CD1c-positive myeloid dendritic cell (primary cell): ENCODE measurements around the gene ANKRD40.

ENCODE experiments used
- DNase-seq: peaks from one replicate; pipeline ENCODE4 v3.0.0-alpha.2; 2016; ENCODE audit errors: extremely low spot score

Gene ANKRD40

DNA sequence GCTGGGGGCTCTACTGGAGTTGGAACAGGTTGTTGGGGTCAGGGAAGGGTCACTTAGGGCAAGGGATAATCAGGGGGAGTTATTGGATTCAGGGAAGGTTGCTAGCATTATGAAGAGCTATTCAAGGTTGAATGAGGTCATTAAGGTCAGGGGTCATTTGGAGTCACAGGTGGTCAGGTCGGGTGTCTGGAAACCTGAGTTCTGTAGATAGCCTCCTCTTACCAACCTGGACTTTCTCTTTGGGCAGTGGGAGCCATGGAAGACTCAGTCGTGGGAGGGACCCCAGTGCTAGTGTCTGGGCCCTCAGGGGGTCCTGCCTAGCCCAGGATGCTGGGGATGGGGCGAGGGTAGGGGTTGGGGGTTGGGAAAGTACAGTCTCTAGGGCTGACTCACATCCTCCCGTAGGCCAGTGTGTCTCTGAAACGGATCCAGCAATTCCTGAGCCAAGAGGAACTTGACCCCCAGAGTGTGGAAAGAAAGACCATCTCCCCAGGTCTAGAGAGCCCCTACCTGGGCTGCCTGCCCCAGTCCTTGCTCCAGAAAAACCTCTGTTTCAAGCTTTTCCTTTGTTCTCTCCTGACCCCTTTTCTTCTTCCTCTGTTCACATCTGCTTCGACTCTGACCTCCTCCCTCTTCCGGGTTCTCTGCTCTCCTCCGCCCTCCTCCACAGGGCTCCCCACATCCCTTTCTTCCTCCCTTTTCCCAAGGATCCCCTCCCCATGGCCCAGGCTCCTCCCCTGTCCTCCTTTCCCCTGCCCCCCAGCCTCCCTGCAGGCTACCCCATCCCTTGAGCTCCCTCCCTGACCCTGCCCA, 39.5 kb downstream of the ANKRD40 start:
- DNase-seq = no peak

GRCh38 chr17:50667259-50668024, 40.3 kb downstream of the ANKRD40 start:
- no peak for DNase-seq

- DNase-seq = no peak
Measured at GRCh38 chr17:50666316-50666715, 41.4 kb downstream of the ANKRD40 start.

DNA sequence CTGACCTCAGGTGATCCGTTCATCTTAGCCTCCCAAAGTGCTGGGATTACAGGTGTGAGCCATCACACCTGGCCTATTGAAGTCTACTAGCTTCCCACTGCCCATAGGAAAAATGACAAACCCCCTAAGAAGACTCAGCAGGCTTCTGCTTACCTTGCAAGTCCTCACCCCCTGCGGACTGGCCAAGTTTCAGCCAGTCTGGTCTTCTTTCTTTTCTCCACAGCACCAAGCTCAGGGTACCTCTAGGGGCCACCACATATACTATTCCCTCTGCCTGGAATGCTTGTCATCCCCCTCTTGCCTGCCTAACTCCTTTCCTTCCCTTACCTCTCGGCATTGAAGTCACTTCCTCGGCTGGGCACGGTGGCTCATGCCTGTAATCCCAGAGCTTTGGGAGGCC, 41.9 kb downstream of the ANKRD40 start:
- DNase-seq = no peak

GRCh38 chr17:50664788-50665458, 42.8 kb downstream of the ANKRD40 start:
- no peak for DNase-seq

DNA sequence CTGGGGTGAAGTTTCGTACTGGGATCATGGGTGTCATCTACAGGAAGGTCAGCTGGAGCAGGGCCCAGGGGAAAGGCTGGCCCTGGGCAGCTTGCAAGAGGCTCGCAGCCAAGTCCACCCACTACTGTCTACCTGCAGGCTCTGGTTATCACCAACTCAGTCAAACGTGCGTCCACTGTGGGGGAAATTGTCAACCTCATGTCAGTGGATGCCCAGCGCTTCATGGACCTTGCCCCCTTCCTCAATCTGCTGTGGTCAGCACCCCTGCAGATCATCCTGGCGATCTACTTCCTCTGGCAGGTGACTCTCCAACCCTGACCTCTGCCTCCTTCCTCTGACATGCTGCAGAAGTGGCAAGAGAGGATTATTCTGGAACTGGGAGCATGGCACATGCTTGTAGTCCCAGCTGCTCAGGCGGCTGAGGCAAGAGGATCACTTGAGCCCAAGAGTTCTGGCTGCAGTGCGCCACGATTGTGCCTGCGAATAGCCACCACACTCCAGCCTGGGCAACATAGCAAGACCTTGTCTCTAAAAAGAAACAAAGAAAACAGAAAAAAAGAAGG, 43.8 kb downstream of the ANKRD40 start:
- DNase-seq = no peak

DNA sequence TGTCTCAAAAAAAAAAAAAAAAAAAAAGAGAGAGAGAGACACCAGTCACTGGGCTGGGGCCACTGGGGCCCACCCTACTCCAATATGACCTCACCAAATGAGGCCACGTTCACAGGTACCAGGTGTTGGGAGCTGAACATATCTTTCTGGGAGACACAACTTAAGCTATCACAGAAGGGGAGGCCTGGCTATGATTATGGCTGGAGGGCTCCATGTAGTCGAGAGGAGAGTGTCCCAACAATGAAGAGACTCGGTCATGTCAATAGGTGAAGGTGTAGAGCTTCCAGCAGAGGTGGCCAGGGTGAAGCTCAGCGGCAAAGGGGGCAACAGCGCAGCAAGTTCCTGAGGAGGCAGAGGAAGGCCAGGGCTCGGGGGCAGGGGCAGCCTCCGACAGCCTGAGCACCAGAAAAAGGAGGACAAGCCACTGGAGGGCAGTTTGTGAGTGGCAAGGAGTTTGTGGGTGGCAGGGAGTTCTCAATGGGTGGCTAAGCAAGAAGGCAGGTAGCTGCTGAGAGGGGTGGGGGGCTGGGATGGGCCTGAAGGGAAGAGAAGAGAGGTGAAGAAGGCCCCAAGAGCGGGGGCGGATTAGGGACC, 45.0 kb downstream of the ANKRD40 start:
- no peak for DNase-seq

GRCh38 chr17:50661795-50662391, 45.8 kb downstream of the ANKRD40 start:
- DNase-seq = peak; percentile 37

DNA sequence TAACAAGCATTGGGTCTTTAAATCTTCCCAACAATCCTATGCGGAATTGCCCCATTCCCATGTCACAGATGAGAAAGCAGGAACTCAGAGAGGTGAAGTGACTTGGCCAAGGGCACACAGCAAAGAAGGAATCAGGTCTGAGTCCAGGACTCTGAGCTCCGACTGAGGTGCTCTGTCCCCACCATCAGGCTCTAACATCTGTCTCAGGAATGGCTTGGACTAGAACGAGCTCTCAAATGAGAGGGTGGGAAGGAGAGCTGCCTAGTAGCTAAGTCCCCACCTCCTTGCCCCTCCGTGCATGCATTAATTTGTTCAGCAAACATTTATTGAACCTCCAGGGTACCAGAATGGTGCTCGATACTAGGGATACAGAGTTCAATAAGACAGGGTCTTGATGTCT, 46.4 kb downstream of the ANKRD40 start:
- no peak for DNase-seq

DNA sequence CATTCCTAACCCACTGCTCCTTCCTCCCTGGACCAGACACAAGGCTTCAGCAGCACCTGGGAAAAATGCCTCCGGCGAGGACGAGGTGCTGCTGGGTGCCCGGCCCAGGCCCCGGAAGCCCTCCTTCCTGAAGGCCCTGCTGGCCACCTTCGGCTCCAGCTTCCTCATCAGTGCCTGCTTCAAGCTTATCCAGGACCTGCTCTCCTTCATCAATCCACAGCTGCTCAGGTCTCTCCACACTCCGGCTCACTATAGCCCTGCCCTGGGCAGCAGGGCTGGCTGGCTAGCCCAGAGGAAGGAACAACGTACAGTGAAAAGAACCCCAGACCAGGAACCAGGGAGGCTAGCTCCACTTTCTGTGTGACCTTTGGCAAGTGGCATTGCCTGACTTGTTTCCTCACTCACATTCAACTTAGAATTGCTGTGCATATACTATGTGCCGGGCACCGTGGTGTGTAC, 46.8 kb downstream of the ANKRD40 start:
- peak; percentile 23 for DNase-seq

GRCh38 chr17:50660042-50660886, 47.5 kb downstream of the ANKRD40 start:
- peak; percentile 26 for DNase-seq

DNA sequence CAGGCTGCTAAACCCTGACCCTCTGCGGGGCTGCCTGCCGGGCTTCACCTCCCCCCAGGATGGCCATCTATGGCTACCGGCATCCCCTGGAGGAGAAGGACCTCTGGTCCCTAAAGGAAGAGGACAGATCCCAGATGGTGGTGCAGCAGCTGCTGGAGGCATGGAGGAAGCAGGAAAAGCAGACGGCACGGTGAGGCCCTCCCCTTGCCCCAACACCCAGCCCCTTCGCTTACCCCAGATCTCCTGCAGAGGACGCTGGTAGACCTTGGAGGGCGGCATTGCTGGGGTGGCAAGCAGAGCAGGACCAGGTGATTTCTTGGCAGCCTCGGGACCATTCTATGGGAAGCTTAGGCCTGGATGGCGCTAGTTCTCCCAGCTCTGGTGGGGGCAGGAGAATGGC, 48.5 kb downstream of the ANKRD40 start:
- DNase-seq = no peak

GRCh38 chr17:50658616-50659015, 49.1 kb downstream of the ANKRD40 start:
- no peak for DNase-seq

GRCh38 chr17:50657627-50658026, 50.1 kb downstream of the ANKRD40 start:
- DNase-seq = no peak

GRCh38 chr17:50657054-50657453, 50.7 kb downstream of the ANKRD40 start:
- DNase-seq = no peak

GRCh38 chr17:50656509-50656908, 51.2 kb downstream of the ANKRD40 start:
- DNase-seq = no peak

GRCh38 chr17:50653738-50654137, 54.0 kb downstream of the ANKRD40 start:
- DNase-seq = no peak

DNA sequence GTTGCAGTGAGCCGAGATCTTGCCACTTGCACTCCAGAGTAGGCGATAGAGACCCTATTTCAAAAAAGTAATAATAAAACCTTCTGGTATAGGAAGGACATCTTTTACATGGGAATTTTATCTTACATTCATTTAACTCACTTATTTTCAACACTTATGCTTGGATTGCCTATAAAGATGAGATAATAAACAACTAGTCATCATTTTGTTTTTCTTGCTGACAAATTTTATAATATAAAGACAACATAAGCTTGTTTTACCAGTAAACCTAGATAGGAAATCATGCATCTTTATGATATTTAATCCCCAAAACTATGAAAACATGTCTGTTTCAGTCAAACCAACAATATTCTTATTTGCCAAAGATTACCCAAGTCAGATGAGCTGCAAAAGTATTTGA, 56.1 kb downstream of the ANKRD40 start:
- DNase-seq = no peak

DNA sequence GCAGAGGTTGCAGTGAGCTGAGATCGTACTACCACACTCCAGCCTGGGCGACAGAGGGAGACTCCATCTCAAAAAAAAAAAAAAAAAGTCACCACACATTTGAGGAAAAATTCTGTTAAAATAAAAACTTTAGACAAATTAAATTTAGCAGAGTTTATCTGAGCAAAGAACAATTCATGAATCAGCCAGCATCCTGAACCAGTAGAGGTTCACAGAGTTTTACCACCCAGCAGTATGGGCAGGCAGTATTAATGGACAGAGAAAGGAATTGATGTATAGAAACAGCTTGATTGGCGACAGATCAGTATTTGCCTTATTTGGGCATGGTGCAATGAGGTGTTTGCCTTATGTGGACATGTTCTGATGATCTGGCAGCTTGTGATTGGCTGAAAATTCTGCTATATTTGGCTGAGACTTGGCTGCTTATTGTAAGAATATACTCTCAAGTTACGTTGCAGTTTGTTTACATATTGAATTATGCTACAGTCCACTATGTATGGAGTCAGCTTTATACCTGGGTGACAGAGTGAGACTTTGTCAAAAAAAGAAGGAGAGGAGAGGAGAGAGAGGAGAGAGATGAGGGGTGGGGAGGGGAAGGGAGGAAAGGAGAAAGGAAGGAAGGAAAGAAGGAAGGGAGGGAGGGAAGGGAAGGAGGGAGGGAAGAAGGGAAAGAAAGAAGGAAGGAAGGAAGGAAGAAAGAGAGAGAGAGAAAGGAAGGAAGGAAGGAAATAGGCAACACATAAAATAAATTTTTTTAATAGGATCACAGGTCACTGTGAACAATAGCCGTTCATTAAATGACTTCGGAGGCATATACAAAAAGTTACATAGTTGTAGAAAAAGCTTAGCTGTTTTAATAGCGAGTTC, 58.4 kb downstream of the ANKRD40 start:
- DNase-seq = no peak
